Retinal pigment epithelial cell (primary cell): ENCODE measurements around the gene CBFB.

Experiments used
- DNase-seq: peaks from one replicate; pipeline ENCODE4 v3.0.0-alpha.2; 2010; ENCODE audit warnings: low read depth
- H3K4me3 ChIP-seq: 2 replicates; pipeline ENCODE4 v1.5.1; 2011; ENCODE audit warnings: mild to moderate bottlenecking, low read length, control low read depth, moderate library complexity
- TF ChIP-seq, protein P1 (sequence below): conservative IDR thresholded peaks from 2 replicates; pipeline ENCODE4 v1.5.1; 2011; ENCODE audit warnings: low read depth, low read length, control low read depth, inconsistent platforms

Gene CBFB

DNA sequence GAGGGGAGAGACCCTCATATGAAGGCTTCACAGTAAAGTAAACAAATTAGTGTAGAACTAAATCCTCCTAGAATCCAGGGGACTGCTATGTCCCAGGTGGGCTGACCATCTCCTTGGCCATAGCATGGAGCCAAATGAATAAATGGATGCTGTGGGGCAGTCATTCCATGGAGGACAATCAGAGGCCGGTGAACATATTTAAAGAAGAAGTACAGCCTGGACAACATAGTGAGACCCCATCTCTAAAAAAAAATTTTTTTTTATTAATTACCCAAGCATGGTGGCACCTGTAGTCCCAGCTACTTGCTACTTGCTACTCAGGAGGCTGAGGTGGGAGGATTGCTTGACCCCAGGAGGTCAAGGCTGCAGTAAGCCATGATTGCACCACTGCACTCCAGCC is 5.3 kb upstream of the CBFB start:
- TF ChIP-seq, protein P1, sequence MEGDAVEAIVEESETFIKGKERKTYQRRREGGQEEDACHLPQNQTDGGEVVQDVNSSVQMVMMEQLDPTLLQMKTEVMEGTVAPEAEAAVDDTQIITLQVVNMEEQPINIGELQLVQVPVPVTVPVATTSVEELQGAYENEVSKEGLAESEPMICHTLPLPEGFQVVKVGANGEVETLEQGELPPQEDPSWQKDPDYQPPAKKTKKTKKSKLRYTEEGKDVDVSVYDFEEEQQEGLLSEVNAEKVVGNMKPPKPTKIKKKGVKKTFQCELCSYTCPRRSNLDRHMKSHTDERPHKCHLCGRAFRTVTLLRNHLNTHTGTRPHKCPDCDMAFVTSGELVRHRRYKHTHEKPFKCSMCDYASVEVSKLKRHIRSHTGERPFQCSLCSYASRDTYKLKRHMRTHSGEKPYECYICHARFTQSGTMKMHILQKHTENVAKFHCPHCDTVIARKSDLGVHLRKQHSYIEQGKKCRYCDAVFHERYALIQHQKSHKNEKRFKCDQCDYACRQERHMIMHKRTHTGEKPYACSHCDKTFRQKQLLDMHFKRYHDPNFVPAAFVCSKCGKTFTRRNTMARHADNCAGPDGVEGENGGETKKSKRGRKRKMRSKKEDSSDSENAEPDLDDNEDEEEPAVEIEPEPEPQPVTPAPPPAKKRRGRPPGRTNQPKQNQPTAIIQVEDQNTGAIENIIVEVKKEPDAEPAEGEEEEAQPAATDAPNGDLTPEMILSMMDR, result no peak

DNA sequence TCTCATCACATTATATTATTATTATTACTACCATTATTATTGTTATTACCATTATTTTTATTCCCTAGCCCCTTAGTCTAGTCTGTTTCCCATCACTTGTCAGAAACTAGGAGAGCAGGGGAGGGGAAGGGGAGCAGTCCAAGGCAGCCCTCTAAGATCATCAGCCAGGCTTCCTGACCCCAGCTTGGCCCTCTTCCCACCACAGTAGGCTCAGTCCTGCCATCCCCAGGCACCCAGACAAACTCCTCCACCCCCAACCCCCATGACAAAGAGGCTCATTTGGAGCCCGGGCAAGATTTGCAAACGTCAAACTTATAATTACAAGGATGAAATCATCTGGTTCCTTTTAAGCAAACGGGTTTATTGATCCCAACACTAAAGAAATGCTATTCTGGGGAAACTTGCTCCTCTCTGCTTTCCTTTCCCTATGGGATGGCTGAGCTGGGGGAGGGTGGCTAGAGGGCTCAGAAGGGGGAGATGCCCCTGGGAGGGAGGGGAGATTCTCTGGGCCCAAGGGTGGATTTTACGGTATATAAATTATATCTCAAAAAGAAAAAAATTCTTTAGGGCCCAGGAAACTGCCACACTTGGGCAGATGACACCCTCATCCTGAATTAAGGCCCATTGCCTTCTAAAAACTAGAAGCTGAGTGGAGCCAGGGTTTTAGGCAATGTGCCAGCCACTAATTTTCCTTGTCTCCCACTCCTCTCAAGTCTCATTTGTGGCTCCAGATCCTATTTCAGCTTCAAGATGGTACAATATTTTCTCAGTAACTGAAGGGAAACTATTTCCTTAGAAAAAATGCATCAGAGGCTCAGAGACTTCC is 4.4 kb upstream of the CBFB start:
- DNase-seq, result no peak
- TF ChIP-seq, protein P1, result no peak
- H3K4me3 ChIP-seq, result no peak overlapping the region

More for the DNA sequence above, 5.3 kb upstream of the CBFB start:
- no peak overlapping the region for H3K4me3 ChIP-seq
- no peak for DNase-seq

DNA sequence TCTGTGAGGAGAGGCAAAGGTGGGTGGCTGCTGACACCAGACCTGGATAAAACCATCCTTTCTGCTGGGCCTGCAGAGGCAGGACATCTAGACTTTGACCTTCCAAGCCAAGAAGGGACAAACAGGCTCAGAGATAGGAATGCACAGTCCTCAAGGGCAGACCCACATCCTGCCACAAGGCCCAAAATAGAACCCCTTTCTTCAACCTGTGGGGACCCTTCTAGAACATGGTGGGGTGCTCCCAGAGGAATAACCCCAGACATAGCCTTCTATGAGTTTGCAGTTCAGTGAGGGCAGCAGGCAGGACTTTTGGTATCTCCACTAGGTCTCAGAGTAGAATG is 3.8 kb upstream of the CBFB start:
- DNase-seq, result no peak
- no peak overlapping the region for H3K4me3 ChIP-seq
- TF ChIP-seq, protein P1, result no peak

DNA sequence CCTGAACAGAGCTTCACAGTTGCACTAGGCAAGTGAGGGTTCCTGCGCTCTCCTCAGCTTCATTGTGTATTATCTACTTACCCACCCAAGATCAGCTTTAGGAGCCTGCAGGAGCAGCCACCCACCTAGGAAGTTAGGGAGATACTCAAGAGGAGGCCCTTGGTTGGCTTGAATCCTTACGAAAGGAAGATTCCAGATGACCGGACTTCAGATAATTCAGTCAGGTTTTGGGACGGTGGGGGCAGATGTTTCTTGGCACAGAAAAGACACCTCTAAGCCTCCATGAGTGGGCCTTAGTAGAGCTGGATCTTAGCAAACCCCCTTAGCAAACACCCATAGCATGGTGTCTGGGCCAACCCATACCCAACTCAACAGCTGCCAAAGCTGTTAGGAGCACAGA is 2.4 kb upstream of the CBFB start:
- no peak overlapping the region for H3K4me3 ChIP-seq
- no peak for DNase-seq
- TF ChIP-seq, protein P1, result no peak

DNA sequence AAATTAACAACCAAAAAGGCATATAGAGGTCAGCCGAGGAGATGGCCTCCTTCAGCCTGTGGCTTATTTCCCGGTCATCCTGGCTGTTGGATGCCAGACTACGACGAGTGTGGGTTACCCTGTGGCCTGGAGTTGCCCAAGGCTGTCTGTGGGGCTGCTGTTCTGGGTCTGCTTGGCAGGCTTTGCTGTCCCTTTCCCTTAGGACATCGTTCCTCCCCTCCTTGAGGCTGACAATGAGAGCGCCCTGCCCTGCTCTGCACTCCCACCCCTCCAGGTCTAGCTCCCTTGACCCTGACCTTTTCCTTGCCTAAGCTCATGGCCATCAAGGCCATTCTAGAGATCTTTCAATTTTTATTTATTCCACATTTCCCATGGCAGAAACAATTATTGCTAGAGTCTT is 1.9 kb upstream of the CBFB start:
- DNase-seq, result no peak
- TF ChIP-seq, protein P1, result no peak
- H3K4me3 ChIP-seq, result no peak overlapping the region

DNA sequence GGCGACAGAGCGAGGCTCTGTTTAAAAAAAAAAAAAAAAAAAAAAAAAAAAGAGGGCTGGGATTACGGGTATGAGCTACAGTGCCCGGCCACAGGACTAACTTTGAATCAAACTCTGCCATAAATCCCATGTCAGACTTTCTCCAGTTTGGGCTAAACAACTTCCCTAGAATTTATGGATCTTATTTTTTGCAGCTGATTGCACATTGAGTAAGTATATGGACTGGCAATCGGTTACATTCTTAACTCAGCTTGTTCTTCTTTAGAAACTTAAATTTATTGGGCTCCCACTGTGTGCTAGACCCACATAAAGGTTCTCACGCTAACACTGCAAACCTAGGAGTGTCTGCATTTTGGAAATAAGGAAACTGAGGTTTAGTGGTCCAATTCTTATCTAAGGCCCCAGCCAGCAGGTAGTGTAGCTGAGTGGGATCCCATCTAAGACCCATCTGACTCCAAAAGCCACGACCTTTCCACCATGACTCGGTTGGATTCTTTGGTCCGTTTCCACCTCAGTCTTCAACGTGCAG is 718 bp upstream of the CBFB start:
- peak overlapping the region; percentile 63 for H3K4me3 ChIP-seq
- no peak for DNase-seq
- TF ChIP-seq, protein P1, result no peak

DNA sequence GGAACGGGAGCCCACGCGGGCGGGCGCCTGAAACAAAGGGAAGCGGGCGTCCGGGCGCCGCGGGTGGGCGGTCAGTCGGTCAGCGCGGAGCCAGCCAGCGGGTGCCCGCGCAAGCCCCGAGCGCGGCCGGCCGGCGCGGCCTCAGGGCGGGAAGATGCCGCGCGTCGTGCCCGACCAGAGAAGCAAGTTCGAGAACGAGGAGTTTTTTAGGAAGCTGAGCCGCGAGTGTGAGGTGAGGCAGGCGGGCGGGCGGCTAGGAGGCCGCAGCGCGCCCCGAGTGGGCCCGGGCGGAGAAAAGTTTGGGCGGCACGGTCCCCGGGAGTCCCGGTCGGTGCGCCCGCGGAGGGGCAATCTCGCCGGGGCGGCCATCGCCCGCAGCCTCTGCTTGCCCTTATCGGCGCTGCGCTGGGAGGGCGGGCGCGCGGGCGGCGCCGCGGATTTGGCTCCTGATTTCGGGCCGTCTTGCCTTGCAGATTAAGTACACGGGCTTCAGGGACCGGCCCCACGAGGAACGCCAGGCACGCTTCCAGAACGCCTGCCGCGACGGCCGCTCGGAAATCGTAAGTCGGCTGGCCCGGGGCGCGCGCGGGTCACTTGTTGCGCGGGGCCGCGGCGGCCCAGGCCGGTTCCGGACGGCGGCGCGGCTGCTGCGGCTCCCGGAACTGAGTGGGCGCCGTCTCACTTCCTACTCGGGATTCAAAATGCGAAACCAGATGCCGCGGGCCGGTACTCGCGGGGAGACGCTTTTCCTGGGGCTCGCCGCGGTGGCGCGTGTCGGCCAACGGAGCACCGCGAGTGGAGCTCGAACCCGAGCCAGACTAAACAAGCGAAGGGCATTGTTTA is 526 bp downstream of the CBFB start:
- H3K4me3 ChIP-seq, result peak overlapping the region; percentile 76
- DNase-seq, result no peak
- TF ChIP-seq, protein P1, result no peak
